AG20443 (cell line): ENCODE data around the gene PRDM2.
"Not testable (repeated sequence)": the region's sequence is repeated elsewhere in the genome, so short reads cannot be mapped to it uniquely, and the experiment has no call there.

Experiments used
- DNase-seq: peaks from one replicate; pipeline ENCODE4 v3.0.0; 2012; ENCODE audit warnings: low spot score, mixed read lengths

The PRDM2 gene

GRCh38 chr1:13699936-13700520 lies at the start of gene PRDM2:
PRDM2 (plus strand) TSS chr1:13700188; CDS start chr1:13715606, 15,418 bp downstream.
- peak; percentile 79 for DNase-seq

GRCh38 chr1:13651279-13651678 lies 48.7 kb upstream of the PRDM2 start:
- no peak for DNase-seq

GRCh38 chr1:13652238-13652637 lies 47.8 kb upstream of the PRDM2 start:
- no peak for DNase-seq

- DNase-seq, result peak; percentile 89
Measured at GRCh38 chr1:13661539-13661938, 38.4 kb upstream of the PRDM2 start.

GRCh38 chr1:13662493-13662892 lies 37.5 kb upstream of the PRDM2 start:
- DNase-seq, result peak; percentile 79

- DNase-seq, result no peak
Measured at GRCh38 chr1:13663969-13664368, 36.0 kb upstream of the PRDM2 start.

- no peak for DNase-seq
Measured at GRCh38 chr1:13664451-13664850, 35.5 kb upstream of the PRDM2 start.

GRCh38 chr1:13666317-13666716 lies 33.7 kb upstream of the PRDM2 start:
- DNase-seq, result no peak

GRCh38 chr1:13667691-13668090 lies 32.3 kb upstream of the PRDM2 start:
- DNase-seq, result no peak

- no peak for DNase-seq
Measured at GRCh38 chr1:13674377-13674776, 25.6 kb upstream of the PRDM2 start.

GRCh38 chr1:13675151-13675651 lies 24.8 kb upstream of the PRDM2 start:
- peak; percentile 45 for DNase-seq

- no peak for DNase-seq
Measured at GRCh38 chr1:13677896-13678295, 22.1 kb upstream of the PRDM2 start.

- DNase-seq, result no peak
Measured at GRCh38 chr1:13679651-13680050, 20.3 kb upstream of the PRDM2 start.

- not testable (repeated sequence) for DNase-seq
Measured at GRCh38 chr1:13680609-13681008, 19.4 kb upstream of the PRDM2 start.

- no peak for DNase-seq
Measured at GRCh38 chr1:13681921-13682320, 18.1 kb upstream of the PRDM2 start.

- no peak for DNase-seq
Measured at GRCh38 chr1:13682444-13682843, 17.5 kb upstream of the PRDM2 start.

- DNase-seq, result no peak
Measured at GRCh38 chr1:13683206-13683605, 16.8 kb upstream of the PRDM2 start.

GRCh38 chr1:13687151-13687715 lies 12.8 kb upstream of the PRDM2 start:
- no peak for DNase-seq

- DNase-seq, result not testable (repeated sequence)
Measured at GRCh38 chr1:13693094-13693493, 6.9 kb upstream of the PRDM2 start.

- DNase-seq, result no peak
Measured at GRCh38 chr1:13694886-13695684, 4.9 kb upstream of the PRDM2 start.

GRCh38 chr1:13697738-13698137 lies 2.2 kb upstream of the PRDM2 start:
- DNase-seq, result no peak

- peak; percentile 32 for DNase-seq
Measured at GRCh38 chr1:13699510-13699909, 478 bp upstream of the PRDM2 start.
